NK-92 (cell line): ENCODE data around the gene ENDOV.
A peak's percentile ranks its signal among the peaks of the same experiment; 100 is the strongest.

Experiments
- DNase-seq: peaks from one replicate; lab custom pipeline; 2025; ENCODE audit not compliant: unreplicated experiment; lab: John Stamatoyannopoulos, UW

ENDOV gene

GRCh38 chr17:80447790-80448189 lies 32.8 kb downstream of the ENDOV start:
- DNase-seq: no peak

- no peak for DNase-seq
Measured at GRCh38 chr17:80449194-80449929, 34.4 kb downstream of the ENDOV start.

GRCh38 chr17:80449930-80450576 lies 35.1 kb downstream of the ENDOV start:
- DNase-seq: no peak

GRCh38 chr17:80451104-80451775 lies 36.3 kb downstream of the ENDOV start:
- no peak for DNase-seq

GRCh38 chr17:80452173-80452915 lies 37.4 kb downstream of the ENDOV start:
- DNase-seq: no peak

GRCh38 chr17:80453126-80453997 lies 38.4 kb downstream of the ENDOV start:
- no peak for DNase-seq

- no peak for DNase-seq
Measured at GRCh38 chr17:80453998-80454556, 39.1 kb downstream of the ENDOV start.

- DNase-seq: peak; percentile 51
Measured at GRCh38 chr17:80454557-80455335, 39.8 kb downstream of the ENDOV start.

- DNase-seq: no peak
Measured at GRCh38 chr17:80455336-80455710, 40.4 kb downstream of the ENDOV start.

GRCh38 chr17:80455784-80456183 lies 40.8 kb downstream of the ENDOV start:
- no peak for DNase-seq

GRCh38 chr17:80456465-80457235 lies 41.7 kb downstream of the ENDOV start:
- no peak for DNase-seq

GRCh38 chr17:80457236-80457856 lies 42.4 kb downstream of the ENDOV start:
- DNase-seq: no peak

GRCh38 chr17:80458016-80458415 lies 43.0 kb downstream of the ENDOV start:
- DNase-seq: no peak

GRCh38 chr17:80459234-80459633 lies 44.3 kb downstream of the ENDOV start:
- DNase-seq: no peak

GRCh38 chr17:80460429-80460834 lies 45.5 kb downstream of the ENDOV start:
- no peak for DNase-seq

- no peak for DNase-seq
Measured at GRCh38 chr17:80461528-80462160, 46.7 kb downstream of the ENDOV start.

- DNase-seq: no peak
Measured at GRCh38 chr17:80463784-80464400, 48.9 kb downstream of the ENDOV start.
